ENCODE measurements around the gene ABAT. TPM values are rescaled to one million over a fixed set of nuclear protein-coding genes. Genes with fewer than 3 reads are reported as not detected.

The ABAT gene
- total RNA-seq, 3 donors from 2014 or later = 12.1 to 25.5 (median 16.5) TPM

DNA sequence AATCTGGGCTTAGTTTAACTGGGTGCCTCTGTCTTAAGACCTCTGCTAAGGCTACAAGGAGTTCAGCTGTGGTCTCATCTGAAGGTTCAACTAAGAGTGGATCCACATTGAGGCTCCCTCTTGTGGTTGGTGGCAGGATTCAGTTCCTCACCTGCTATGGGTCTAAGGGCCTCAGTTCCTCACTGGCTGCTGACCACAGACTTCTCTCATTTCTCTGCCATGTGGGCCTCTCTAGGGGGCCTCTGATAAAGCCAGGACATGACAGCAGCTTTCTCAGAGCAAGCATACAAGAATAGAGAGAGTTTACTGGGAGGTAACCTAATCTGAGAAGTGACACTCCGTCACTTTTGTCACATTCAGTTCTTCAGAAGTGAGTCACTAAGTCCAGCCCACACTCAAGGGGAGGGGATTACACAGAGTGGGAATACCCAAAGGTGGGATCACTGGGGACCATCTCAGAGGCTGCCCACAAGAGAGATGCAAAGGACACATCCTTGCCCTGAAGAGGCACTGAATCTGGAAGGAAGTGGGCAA is 19.2 kb upstream of the ABAT start:
- TF ChIP-seq, protein P1, sequence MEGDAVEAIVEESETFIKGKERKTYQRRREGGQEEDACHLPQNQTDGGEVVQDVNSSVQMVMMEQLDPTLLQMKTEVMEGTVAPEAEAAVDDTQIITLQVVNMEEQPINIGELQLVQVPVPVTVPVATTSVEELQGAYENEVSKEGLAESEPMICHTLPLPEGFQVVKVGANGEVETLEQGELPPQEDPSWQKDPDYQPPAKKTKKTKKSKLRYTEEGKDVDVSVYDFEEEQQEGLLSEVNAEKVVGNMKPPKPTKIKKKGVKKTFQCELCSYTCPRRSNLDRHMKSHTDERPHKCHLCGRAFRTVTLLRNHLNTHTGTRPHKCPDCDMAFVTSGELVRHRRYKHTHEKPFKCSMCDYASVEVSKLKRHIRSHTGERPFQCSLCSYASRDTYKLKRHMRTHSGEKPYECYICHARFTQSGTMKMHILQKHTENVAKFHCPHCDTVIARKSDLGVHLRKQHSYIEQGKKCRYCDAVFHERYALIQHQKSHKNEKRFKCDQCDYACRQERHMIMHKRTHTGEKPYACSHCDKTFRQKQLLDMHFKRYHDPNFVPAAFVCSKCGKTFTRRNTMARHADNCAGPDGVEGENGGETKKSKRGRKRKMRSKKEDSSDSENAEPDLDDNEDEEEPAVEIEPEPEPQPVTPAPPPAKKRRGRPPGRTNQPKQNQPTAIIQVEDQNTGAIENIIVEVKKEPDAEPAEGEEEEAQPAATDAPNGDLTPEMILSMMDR (IDR thresholded peaks at IDR 0.05) = no peak
- Histone ChIP-seq H3K4me1 (ENCODE audit: low read depth) (no peaks in the 10 kb centered on the region), H3K9me3 (no peaks in the 10 kb centered on the region), H3K36me3 (ENCODE audit: low read depth) (no peaks in the 10 kb centered on the region), H3K4me3 (no peak overlapping the region)
- ATAC-seq (peak; percentile 85), DNase-seq (peak in 1 of 3 donors; percentile 58)
- intact Hi-C loops (cut with DNase I, micrococcal nuclease) = loop anchor here in 1 of 2 donors (10.0 kb wide), 1 partner anchor 230 kb away; the partner anchor contains the start of gene LITAFD

DNA sequence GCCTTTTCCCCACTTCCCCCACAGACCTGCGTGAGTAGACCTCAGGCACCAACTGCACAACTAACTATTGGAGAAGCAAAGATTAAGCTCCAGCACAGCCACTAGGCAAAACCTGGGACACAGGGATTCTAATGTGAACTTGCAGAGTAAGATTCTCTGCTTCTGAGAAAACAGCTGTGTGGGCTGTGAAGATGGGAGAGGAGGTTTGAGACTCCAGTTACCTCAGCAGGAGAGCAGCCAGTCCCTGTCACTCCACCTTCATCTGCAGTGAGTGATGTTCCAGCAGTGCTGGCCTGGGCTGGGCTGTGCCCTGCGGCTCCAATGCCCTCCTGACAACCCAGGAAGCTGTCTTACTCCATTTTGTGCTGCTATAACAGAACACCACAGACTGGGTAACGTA is 18.0 kb upstream of the ABAT start:
- ATAC-seq (no peak), DNase-seq (no peak)
- Histone ChIP-seq H3K4me3 (no peak overlapping the region), H3K36me3 (ENCODE audit: low read depth) (no peaks in the 10 kb centered on the region), H3K4me1 (ENCODE audit: low read depth) (no peaks in the 10 kb centered on the region), H3K9me3 (no peaks in the 10 kb centered on the region)
- intact Hi-C loops (cut with DNase I, micrococcal nuclease) = loop anchor here in 1 of 2 donors (10.0 kb wide), 1 partner anchor 228 kb away; the partner anchor contains the start of gene LITAFD
- TF ChIP-seq, protein P1 (IDR thresholded peaks at IDR 0.05) = no peak

DNA sequence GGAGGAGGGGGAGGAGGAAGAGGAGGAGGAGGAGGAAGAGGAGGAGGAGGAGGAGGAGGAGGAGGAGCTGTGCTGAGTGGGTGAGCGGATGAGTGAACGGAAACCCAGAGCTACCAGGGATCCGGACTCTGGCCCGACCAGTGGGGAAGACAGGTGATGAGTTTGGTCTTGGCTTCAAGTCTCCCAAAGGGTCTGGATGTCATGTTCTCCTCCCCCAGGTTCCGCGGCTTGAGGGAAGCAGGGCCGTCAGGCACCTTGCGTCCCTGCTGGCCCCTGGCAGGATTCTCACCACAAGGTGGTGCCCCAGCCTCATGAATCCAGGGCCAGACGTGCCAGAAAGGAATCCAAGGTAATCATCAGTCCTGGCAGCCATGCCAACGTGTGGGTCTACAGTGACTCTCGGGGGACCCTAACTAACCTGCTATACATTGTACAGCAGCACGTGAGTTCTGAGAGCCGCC is 13.5 kb upstream of the ABAT start:
- Histone ChIP-seq H3K4me3 (no peak overlapping the region), H3K36me3 (ENCODE audit: low read depth) (no peaks in the 10 kb centered on the region), H3K4me1 (ENCODE audit: low read depth) (no peaks in the 10 kb centered on the region), H3K9me3 (no peaks in the 10 kb centered on the region)
- intact Hi-C loops (cut with DNase I, micrococcal nuclease) = loop anchor here in 1 of 2 donors (5.0 kb wide), 1 partner anchor 131 kb away; no protein-coding TSS in a partner anchor
- peak; percentile 61 to 82 (median 79) for DNase-seq
- peak; percentile 95 for ATAC-seq
- TF ChIP-seq, protein P1 (IDR thresholded peaks at IDR 0.05) = peak; percentile 39

DNA sequence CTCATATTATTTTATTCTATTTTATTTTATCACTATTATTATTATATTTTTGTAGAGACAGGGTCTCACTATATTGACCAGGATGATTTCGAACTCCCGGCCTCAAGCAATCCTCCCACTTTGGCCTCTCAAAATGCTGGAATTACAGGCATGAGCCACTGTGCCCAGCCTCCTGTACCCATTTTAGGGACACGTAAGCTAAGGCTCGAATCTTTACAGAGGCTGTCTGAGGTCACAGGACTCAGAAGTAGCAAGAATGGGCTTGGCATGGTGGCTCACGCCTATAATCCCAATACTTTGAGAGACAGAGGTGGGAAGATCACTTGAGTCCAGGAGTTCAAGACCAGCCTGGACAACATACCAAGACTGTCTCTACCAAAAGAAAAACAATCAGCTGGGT is 12.7 kb upstream of the ABAT start:
- ATAC-seq (no peak), DNase-seq (no peak)
- Histone ChIP-seq H3K36me3 (ENCODE audit: low read depth) (no peaks in the 10 kb centered on the region), H3K4me1 (ENCODE audit: low read depth) (no peaks in the 10 kb centered on the region), H3K9me3 (no peaks in the 10 kb centered on the region), H3K4me3 (no peak overlapping the region)
- TF ChIP-seq, protein P1 (IDR thresholded peaks at IDR 0.05) = no peak
- intact Hi-C loops (cut with DNase I, micrococcal nuclease) = loop anchor here in 1 of 2 donors (5.0 kb wide), 1 partner anchor 131 kb away; no protein-coding TSS in a partner anchor

DNA sequence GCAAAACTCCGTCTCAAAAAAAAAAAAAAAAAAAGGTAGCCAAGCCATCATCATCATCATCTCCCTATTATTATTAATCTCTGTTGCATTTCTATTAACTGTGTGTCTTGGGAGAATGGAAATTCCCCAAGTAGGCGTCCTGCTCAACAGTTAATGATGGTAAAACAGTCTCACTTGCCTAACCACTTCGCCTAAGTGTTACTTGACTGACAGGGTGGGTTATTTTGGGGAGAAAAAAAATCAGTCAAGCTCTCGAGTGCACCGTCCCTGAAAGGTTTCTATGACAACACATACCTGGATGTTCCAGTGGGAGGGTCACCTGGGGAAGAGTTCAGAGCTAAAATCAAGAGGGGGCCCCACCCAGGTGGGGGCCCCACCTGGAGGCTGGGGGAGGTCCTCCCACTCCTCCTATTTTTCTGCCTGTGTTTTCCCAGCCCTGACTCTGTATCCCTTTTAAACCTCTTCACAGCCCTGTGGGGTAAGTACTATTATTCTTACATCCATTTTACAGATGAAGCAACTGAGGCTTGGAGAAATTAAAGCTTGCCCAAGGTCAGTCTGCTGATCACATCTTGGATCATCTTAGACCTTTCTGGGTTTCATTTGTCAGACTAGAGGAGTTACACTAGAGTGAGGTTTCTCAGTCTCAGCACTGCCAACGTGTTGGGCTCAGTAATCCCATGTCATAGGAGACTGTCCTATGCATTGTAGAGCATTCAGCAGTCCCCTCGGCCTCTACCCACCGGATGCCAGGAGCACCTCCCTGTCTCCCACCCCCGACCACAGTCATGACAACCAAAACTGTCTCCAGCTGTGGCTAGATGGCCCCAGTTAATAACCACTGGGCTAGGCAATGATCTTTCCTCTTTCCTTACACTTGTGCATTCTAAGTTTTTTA is 11.0 kb upstream of the ABAT start:
- H3K9me3 ChIP-seq = no peaks in the 10 kb centered on the region
- DNase-seq (no peak), ATAC-seq (no peak)
- intact Hi-C loops (cut with DNase I, micrococcal nuclease) = loop anchor here in 1 of 2 donors (5.0 kb wide), 1 partner anchor 129 kb away; no protein-coding TSS in a partner anchor
- H3K4me1 ChIP-seq (ENCODE audit: low read depth) = no peaks in the 10 kb centered on the region
- no peak overlapping the region for H3K4me3 ChIP-seq
- TF ChIP-seq, protein P1 (IDR thresholded peaks at IDR 0.05) = no peak
- no peaks in the 10 kb centered on the region for H3K36me3 ChIP-seq (ENCODE audit: low read depth)
